PFSK-1 (cell line): ENCODE measurements around the gene MICOS13.

Experiments
- FOXP2 ChIP-seq: optimal IDR thresholded peaks from 2 replicates; pipeline ENCODE3; 2011; ENCODE audit warnings: borderline replicate concordance, control low read depth, inconsistent platforms; ENCODE audit not compliant: insufficient read depth; ENCODE audit errors: extremely low read length, extremely low read depth
- POLR2AphosphoS5 ChIP-seq: IDR thresholded peaks from 2 replicates; pipeline ENCODE4 v1.6.1; 2012; ENCODE audit warnings: low read depth, mild to moderate bottlenecking, control low read depth, low read length, moderate library complexity
- SIN3A ChIP-seq: IDR thresholded peaks from 2 replicates; pipeline ENCODE4 v1.6.1; 2012; ENCODE audit warnings: mild to moderate bottlenecking, low read length, moderate library complexity, borderline replicate concordance; ENCODE audit not compliant: insufficient read depth
- TAF1 ChIP-seq: IDR thresholded peaks from 2 replicates; pipeline ENCODE4 v1.6.1; 2012; ENCODE audit warnings: low read length, control low read depth, borderline replicate concordance; ENCODE audit not compliant: insufficient read depth
- TF ChIP-seq, protein P1 (sequence below), 2 experiments: IDR thresholded peaks; 2 replicates each; pipeline versions ENCODE4 v1.6.1 to v1.8.0; 2011 to 2012; ENCODE audit warnings: low read depth in 2 of 2, low read length in 2 of 2, control low read depth in 1 of 2, inconsistent platforms in 1 of 2, mild to moderate bottlenecking in 1 of 2, moderate library complexity in 1 of 2; ENCODE audit not compliant: insufficient read depth in 1 of 2

The MICOS13 gene

GRCh38 chr19:5643060-5643459 lies 37.3 kb downstream of the MICOS13 start:
- TF ChIP-seq SIN3A (no peak), TAF1 (no peak)

GRCh38 chr19:5642204-5642603 lies 38.1 kb downstream of the MICOS13 start:
- TF ChIP-seq FOXP2: no peak
- no peak for TF ChIP-seq SIN3A
- no peak for TF ChIP-seq TAF1
- TF ChIP-seq, protein P1, sequence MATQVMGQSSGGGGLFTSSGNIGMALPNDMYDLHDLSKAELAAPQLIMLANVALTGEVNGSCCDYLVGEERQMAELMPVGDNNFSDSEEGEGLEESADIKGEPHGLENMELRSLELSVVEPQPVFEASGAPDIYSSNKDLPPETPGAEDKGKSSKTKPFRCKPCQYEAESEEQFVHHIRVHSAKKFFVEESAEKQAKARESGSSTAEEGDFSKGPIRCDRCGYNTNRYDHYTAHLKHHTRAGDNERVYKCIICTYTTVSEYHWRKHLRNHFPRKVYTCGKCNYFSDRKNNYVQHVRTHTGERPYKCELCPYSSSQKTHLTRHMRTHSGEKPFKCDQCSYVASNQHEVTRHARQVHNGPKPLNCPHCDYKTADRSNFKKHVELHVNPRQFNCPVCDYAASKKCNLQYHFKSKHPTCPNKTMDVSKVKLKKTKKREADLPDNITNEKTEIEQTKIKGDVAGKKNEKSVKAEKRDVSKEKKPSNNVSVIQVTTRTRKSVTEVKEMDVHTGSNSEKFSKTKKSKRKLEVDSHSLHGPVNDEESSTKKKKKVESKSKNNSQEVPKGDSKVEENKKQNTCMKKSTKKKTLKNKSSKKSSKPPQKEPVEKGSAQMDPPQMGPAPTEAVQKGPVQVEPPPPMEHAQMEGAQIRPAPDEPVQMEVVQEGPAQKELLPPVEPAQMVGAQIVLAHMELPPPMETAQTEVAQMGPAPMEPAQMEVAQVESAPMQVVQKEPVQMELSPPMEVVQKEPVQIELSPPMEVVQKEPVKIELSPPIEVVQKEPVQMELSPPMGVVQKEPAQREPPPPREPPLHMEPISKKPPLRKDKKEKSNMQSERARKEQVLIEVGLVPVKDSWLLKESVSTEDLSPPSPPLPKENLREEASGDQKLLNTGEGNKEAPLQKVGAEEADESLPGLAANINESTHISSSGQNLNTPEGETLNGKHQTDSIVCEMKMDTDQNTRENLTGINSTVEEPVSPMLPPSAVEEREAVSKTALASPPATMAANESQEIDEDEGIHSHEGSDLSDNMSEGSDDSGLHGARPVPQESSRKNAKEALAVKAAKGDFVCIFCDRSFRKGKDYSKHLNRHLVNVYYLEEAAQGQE (IDR thresholded peaks at IDR 0.05; ENCODE audit: insufficient read depth in 1 of 2, low read depth in 2 of 2, low read length in 2 of 2): no peak
- TF ChIP-seq POLR2AphosphoS5: no peak

DNA sequence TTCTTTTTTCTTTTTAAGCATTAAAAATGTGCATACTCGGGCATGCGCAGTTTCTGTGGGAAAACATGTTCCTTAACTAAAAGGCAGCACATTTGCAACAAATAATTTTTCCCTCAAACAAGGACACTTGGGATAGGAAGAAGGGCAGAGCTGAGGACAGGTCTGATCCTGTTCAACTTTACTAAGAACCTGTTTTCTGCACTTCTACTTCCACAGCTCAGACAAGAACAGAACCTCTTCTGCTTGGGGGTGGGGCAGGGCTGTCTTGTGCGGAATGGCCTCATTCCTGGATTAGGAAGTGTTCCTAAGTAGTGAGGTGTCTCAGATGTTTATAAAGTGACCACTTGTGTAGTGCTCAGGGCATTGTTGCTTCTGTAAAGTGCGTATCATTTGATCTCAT lies 39.1 kb downstream of the MICOS13 start:
- TF ChIP-seq TAF1 (no peak), SIN3A (no peak), FOXP2 (no peak), POLR2AphosphoS5 (no peak)
- TF ChIP-seq, protein P1 (IDR thresholded peaks at IDR 0.05; ENCODE audit: insufficient read depth in 1 of 2, low read depth in 2 of 2, low read length in 2 of 2): no peak

DNA sequence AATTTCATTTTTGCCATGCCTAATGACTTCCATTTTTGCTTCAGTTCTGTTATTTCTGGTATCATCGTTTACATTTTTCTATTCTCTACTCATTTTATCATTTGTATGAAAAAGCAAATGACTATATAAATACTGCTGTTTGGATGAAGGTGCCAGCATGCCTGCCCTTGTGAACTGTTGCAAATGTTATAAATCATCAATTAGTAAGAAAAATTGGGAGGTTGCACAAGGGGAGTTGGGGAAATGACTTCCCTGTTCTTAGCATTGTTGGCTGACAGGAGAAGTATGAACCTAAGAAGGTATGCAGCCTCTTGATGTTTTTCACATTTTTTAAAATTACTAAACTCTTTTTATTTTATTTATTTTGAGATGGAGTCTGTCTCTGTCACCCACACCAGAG lies 42.3 kb downstream of the MICOS13 start:
- TF ChIP-seq SIN3A: no peak
- TF ChIP-seq, protein P1 (IDR thresholded peaks at IDR 0.05; ENCODE audit: insufficient read depth in 1 of 2, low read depth in 2 of 2, low read length in 2 of 2): no peak
- TF ChIP-seq TAF1: no peak
- TF ChIP-seq FOXP2: no peak
- TF ChIP-seq POLR2AphosphoS5: no peak

GRCh38 chr19:5635427-5635826 lies 44.9 kb downstream of the MICOS13 start:
- TF ChIP-seq FOXP2 (no peak), POLR2AphosphoS5 (no peak), TAF1 (no peak), SIN3A (no peak)
- TF ChIP-seq, protein P1 (IDR thresholded peaks at IDR 0.05; ENCODE audit: insufficient read depth in 1 of 2, low read depth in 2 of 2, low read length in 2 of 2): no peak

DNA sequence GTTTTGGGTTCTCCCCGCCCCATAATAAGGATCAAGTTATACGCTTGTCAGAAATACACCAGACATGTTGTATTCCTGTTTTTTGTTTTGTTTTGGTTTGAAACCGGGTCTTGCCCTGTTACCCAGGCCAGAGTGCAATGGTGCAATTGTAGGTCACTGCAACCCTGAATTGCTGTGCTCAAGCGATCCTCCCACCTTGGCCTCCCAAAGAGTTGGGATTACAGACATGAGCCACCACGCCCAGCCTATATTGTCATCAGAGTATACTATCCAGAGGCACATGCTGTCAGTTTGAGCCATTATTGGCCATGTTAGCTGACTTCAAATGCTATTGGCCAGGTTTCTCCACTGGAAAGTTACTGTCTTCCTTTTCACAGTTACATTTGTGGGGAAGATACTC lies 47.7 kb downstream of the MICOS13 start:
- TF ChIP-seq FOXP2 (no peak), TAF1 (no peak), POLR2AphosphoS5 (no peak), SIN3A (no peak)
- TF ChIP-seq, protein P1 (IDR thresholded peaks at IDR 0.05; ENCODE audit: insufficient read depth in 1 of 2, low read depth in 2 of 2, low read length in 2 of 2): no peak
